Left forelimb (tissue), 1 donor: Measurements from ENCODE around the gene ATP1A3.
"Not testable (repeated sequence)": the region's sequence is repeated elsewhere in the genome, so short reads cannot be mapped to it uniquely, and the experiment has no call there.

Experiments
- DNase-seq: peaks from one replicate; pipeline ENCODE4 v3.0.0-alpha.2; 2018; ENCODE audit warnings: low spot score

ATP1A3 gene

DNA sequence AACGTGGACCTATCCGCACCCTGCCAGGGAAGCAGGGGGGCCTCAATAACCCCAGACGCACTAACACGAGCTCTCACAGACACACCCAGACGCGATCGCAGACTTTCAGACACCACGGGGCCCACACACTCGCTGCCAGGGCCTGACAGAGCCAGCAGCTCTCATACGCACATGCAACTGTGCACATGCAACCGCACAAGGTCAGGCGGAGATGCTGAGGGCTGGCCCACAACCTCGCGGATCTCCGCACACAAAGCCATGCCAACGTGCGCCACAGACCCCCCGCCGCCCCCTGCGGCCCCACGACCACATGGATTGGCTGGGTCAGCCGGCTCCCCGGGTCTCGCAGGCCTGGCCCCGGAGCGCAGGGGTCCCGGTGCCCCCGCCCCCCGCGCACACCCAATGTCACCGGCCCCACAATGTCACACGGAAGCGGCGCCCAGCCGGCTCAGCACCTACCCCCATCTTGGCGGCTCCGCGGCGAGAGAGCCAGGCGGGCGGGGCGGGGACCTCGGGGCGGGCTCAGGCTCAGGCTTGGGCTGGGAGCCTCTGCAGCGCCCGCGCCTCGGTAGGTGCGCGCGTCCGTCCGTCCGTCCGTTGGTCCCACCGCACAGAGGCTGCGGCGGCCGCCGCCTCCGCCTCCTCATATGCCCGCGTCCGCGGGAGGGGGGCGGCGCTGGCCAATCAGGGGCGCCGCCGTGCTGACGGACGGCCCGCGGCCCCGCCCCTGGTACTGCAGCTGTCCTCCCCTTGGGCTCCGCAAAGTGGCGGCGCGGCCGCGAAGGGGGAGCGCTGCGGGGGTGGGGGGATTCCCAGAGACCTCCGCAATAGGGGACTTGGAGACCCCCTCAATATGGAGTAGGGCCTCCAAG lies at the start of gene ATP1A3:
Gene ATP1A3, minus strand, starts transcription at position 619 of the 872 bp plus-strand sequence. Its CDS starts 154 bp downstream, at position 465.
- no peak for DNase-seq

DNA sequence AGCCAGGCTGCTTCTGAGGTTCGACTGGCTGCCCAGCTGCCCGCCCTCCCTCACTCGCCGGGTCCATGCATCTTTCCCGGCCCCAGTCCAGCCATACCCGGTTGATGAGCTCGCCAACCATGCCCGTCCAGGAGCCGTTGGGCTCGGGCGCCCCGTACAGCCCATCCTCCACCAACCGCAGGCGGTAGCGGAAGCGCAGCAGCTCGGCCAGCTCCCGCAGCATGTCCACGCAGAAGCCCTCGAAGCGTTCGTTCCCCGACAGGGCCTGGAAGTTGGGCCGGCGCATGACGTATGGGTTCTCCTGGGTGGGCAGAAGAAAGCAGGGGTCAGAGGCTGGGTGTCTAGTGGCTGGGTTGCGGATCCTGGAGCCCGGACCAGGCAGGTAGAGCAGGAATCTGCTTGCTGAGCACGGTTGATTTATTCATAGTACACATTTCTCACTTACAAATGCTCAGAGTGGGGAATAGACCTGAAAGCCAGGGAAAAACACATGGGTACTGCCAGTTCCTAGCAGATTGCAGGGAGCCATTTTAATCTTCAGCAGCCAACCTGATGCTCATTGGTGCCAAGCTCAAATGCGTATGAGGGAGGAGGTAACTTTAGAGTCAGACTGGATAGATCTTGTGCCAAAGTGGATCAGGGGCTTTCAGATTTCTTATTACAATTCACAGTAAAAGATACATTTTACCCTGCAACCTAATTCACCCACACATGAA lies 48.6 kb upstream of the ATP1A3 start:
- no peak for DNase-seq

DNA sequence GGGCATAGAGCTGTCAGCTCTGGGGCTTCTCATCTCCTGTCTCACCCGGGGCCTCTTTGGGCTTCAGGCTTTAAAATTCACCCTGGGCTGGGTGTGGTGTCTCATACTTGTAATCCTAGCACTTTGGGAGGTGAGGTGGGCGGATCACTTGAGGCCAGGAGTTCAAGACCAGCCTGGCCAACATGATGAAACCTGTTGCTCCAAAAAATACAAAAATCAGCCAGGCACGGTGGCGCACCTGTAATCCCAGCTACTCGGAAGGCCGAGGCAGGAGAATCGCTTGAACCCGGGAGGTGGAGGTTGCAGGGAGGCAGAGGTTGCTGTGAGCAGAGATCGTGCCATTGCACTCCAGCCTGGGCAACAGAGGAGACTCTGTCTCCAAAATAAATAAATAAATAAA lies 46.5 kb upstream of the ATP1A3 start:
- DNase-seq, result not testable (repeated sequence)

GRCh38 chr19:42040031-42040430 lies 46.0 kb upstream of the ATP1A3 start:
- DNase-seq, result no peak

- DNase-seq, result no peak
Measured at GRCh38 chr19:42038666-42039065, 44.6 kb upstream of the ATP1A3 start.

GRCh38 chr19:42037649-42038048 lies 43.6 kb upstream of the ATP1A3 start:
- DNase-seq, result no peak

- not testable (repeated sequence) for DNase-seq
Measured at GRCh38 chr19:42034640-42035391, 40.8 kb upstream of the ATP1A3 start.

DNA sequence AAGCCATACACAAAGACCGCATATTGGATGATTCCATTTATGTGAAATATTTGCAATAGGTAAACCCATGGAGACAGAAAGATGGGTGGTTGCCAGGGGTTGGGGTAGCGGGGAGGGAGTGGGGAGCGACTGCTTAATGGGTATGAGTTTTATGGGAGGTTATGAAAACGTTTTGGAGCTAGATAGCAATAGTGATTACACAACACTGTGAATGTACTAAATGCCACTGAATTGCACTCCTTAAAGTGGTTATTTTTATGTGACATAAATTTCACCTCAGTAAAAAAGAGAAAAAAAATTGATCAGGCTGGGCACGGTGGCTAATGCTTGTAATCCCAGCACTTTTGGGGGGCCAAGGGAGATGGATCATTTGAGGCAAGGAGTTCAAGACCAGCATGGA lies 39.4 kb upstream of the ATP1A3 start:
- no peak for DNase-seq

DNA sequence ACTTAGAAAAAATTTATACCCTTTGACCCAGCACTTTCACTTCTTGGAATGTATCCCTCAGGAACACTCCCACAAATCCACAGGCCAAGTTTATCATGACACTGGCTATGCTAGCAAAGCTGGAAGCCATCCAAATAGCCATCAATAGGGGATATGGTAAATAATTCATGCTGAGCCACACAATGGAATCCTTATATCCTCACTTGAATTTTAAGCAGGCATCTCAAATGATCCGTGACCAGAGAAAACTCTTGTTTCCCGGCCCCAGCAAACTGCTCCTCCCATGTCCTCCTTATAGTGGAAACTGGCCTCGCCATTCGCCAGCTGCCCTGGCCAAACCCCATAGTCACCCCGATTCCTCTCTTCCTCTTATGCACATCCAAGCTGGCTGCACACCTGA lies 38.4 kb upstream of the ATP1A3 start:
- no peak for DNase-seq

DNA sequence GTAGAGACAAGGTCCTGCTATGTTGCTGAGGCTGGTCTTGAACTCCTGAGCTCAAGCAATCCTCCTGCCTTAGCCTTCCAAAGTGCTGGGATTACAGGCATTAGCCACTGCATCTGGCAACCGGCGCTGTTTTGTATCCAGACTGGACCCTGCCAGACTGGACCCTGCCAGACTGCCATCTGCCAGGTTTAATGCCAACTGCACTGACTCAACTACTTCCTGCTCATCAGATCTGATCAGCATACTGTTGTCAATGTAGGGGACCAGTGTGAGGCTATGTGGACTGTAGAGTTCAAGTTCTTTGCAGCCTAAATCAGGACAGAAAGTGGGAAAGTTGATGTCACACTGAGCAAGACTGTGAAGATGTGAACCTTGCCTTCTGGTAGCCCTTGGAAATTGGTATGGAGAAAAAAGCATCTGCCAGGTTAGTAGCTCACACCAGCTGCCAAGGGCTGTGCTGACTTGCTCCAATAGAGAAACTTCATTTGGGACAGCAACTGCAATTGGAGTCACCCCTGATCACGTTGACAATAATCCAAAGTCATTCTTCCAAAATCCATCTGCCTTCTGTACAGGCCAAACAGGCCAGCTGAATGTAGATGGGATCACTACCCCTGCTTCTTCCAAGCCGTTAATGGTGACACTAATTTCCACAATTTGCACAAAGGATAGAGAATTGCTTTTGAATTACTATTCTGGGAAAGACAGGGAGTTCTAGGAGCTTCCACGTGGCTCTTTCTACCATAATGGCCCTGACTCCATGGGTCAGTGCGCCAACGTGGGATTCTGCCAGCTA lies 36.8 kb upstream of the ATP1A3 start:
- no peak for DNase-seq

DNA sequence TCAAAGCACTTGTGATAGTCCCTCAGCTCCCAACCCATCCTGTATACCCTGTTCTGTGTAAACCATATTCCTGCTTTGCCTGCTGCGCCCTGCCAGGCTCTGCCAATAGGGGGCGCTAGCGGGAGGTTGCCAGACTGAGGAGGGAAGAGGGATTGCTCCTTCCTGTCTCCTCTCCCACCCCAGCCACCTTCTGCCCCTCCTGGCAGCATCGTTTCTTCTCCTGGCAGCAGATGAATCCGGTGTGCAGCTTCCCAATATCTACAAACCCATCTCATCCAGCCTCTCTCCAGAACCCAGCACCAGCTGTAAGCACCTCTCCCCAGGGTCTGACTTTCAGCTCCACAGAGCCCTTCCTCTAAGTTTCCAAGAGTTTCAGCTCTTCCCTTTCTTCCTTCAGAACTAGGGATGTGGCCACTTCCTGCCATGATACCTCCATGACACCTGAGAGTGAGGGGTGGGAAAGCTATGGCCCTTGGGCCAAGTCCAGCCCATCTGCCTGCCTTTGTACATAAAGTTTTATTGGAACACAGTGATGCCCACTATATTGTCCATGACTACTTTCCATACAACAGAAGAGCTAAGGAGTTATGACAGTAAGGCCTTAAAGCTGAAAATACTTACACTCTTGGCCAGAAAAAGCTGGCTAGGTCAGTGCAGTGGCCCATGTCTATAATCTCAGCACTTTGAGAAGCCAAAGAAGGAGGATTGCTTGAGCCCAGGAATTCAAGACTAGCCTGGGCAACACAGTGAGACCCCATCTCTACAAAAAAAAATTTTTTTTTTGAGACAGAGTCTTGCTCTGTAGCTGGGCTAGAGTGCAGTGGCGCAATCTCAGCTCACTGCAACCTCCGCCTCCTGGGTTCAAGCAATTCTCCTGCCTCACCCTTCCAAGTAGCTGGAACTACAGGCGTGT lies 34.5 kb upstream of the ATP1A3 start:
- no peak for DNase-seq

- no peak for DNase-seq
Measured at GRCh38 chr19:42024622-42025111, 30.6 kb upstream of the ATP1A3 start.

GRCh38 chr19:42023943-42024260 lies 29.9 kb upstream of the ATP1A3 start:
- no peak for DNase-seq

DNA sequence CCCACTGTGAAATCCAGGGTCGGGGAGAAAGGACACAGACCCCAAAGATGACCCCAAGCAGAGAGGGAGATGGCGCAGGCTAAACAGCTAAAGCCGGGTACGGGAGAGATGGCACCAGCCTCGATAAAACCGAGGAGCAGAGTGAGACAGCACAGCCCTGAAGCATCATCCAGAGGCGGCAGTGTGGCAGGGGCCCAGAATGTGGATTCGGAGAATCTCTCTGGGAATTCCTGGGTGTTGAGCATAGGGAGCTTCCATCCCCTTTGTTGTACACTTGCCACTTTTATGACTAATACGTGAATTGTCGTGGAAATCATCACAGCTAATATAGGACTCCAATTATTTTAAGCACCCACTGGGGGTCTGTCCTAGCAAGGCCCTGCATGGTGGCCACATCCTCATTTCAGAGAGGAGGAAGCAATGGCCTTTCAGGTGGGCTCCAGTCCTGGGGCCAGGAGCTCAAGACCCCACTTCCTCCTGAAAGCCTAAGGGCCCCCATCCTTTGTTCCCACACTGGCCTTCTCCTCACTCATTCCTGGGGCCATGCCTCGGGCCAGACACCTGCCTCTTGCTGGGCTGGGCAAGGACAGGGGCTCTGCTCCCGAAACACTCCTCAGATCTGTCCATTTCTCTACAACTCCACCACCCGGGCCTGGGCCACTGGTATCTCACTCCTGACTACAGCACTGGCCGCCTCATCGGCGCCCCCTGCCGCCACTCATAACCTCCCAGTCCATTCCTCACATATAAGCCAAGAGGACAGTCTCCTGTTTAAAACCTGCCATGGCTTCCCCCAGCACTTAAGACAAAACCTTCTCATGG lies 29.3 kb upstream of the ATP1A3 start:
- no peak for DNase-seq

- no peak for DNase-seq
Measured at GRCh38 chr19:42022616-42023015, 28.6 kb upstream of the ATP1A3 start.

- DNase-seq, result no peak
Measured at GRCh38 chr19:42021185-42021584, 27.2 kb upstream of the ATP1A3 start.

DNA sequence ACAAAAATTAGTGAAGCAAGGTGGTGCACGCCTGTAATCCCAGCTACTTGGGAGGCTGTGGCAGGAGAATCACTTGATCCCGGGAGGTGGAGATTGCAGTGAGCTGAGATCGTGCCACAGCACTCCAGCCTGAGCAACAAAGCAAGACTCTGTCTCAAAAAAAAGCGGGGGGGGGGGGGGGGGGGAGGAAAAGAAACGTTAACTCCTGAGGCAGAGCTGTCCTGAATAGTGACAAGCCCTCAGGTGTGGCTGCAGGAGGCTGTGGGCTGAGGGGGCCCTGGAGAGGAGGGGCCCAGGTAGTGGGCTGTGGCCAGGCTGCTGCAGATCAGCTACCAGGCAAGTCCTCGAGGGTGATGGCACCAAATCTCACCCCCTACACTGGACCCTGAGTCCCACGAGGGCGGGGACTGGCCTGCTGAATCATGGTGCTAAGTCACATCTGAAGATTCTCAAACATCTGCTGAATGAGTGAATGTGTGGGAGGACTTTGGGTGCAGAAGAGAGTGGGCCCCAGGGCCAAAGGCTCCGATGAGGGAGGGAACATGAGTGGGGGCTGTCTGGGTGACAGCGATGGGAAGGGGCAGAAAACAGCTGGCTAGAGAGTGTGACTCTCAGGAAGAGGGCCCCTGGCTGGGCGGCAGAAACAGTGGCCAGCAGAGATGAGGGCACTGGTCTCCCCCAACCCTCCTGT lies 24.6 kb upstream of the ATP1A3 start:
- no peak for DNase-seq

- DNase-seq, result no peak
Measured at GRCh38 chr19:42017040-42017439, 23.0 kb upstream of the ATP1A3 start.

DNA sequence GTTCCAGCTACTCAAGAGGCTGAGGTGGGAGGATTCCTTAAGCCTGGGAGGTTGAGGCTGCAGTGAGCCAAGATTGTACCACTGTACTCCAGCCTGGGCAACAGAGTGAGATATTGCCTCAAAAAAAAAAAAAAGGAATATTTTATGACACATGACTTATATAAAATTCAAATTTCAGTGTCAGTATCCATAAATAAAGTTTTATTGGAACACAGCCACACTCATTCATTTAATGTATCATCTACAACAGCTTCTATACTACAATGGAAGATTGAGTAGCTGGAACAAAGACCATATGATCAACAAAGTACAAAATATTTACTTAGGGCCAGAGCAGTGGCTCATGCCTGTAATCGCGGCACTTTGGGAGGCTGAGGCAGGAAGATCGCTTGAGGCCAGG lies 18.7 kb upstream of the ATP1A3 start:
- not testable (repeated sequence) for DNase-seq
